GM21619 (cell line): ENCODE data around the gene UMAD1.
"Not testable (repeated sequence)": the region's sequence is repeated elsewhere in the genome, so short reads cannot be mapped to it uniquely, and the experiment has no call there.

Source experiments
- ATAC-seq: cut with Tn5 transposase; IDR thresholded peaks from one replicate; pipeline ENCODE4 v1.9.1; 2021; ENCODE audit not compliant: unreplicated experiment

Gene UMAD1

DNA sequence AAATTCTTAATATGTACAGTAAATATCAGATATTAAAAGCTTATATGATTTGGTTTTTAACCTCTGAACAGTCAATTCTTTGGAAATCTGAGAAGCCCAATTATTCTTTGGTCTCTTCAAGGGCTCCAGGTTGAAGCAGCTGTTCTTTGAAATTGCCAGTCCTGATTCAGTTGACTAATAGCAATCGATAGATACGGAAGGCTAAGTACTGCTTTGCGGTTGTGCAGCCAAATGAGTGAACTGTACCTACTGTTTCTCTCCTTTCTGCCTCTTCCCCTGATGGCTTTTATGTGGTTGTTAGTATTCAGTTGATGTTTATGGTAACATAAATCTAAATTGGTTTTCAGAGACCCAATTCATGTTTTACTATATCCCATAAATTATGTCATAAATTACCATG is 181.0 kb downstream of the UMAD1 start:
- no peak for ATAC-seq

DNA sequence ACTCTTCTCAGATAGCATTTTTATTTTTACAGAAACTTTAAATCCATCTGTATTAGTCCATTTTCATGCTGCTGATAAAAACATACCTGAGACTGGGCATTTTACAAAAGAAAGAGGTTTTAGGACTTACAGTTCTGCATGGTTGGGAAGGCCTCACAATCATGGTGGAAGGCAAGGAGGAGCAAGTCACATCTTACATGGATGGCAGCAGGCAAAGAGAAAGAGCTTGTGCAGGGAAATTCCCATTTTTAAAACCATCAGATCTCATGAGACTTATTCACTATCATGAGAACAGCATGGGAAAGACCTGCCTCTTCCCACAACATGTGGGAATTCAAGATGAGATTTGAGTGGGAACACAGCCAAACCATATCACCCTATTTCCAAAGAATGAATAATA is 184.7 kb downstream of the UMAD1 start:
- not testable (repeated sequence) for ATAC-seq

DNA sequence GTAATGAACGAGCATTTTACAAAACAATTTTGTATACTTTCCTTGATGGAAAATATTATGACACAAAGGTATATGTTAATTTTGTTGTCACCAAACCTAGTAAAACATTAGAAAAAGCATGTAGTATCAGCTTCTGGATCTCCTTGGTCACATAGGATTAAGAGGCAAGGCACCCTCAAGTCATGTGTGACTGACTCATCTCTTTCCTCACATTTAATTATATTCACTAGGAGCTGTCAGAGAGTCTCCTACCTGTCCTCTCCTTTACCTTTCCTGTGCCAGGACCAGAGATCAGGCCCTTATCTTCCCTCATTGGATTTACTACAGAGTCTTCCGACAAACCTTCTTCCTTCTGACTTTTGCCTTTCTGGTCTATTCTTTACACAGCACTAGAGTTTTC is 189.1 kb downstream of the UMAD1 start:
- no peak for ATAC-seq

DNA sequence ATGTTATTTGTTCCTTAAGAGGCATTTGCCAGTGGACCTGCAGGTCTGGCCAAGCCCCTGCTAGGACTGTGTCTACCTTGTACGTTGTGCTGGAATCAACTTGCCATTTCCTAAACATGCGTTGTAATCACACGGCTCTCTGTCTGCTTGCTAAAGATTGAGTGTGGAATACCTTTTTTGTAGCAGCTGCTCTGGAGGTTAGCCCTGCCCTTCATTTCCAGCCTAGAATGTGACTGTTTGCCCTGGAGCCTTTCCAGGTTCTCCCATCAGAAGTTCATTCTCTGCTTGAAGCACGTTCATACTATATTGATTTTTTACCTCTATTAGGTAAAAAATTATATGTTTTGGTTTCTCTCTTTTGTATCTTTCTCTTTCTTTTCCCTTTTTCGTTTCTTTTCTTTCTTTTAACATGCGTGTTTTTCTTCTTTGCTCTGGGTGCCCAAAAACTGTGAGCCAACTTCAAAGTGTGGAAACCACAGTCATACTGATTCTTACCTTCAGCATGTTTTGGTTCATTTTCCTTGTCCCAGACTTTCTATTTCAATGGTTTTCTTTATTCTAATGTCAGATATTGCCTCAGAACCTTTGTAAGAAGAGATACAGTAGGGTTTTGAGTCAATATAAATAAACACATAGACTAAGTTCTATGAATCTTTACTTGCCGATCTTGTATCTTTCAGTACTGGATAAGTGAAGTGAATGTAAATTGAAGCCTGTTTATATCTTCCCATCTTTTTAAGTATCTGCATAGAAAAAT is 189.7 kb downstream of the UMAD1 start:
- no peak for ATAC-seq

DNA sequence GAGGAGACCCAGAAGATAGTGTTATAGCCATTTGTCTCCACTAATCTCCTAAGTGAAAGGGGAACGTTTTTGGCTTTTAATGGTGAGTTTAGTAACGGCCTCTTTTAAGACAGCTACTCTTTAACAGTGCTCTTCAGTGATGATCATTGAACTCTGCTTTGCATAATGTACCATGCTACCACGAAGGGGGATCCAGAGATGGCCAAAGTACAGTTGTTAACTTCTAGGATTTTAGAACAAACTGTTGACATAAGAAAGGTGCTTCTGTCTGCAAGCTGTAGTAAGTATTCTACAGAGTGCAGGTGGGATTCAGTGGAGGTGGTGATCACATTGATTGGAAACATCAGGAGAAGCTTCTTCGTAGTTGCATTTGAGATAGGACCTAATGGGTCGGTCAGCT is 192.0 kb downstream of the UMAD1 start:
- no peak for ATAC-seq

DNA sequence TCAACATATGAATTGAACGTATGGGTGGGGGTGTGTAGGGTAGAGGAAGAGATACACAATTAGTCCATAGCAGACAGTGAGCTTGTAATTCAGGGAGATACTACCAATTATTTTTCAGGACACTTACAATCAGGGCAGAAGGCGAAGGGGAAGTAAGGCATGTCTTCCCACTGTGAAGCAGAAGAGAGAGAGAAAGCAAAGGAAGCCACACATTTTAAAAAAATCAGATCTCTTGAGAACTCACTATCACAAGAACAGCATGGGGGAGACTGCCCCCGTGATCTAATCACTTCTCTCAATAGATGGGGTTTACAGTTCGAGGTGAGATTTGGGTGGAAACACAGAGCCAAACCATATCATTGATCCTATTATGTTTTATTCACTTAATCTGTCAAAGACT is 194.2 kb downstream of the UMAD1 start:
- no peak for ATAC-seq

DNA sequence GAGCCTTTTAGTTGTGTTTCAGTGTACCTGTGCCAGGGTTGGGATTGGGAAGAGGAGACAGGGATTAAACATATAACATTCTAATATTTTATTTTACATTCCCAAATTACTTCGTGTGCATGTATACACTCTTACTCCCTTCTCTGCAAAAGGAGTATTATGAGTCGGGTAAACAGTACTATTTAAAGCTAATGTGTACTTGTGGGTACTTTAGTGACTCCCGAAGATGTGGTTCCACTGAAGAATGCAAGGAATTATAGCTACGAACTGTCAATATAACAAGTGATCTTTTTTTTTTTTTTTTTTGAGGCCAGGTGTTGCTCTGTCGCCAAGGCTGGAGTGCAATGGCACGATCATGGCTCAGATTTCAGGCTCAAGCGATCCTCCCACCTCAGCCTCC is 200.5 kb downstream of the UMAD1 start:
- no peak for ATAC-seq

DNA sequence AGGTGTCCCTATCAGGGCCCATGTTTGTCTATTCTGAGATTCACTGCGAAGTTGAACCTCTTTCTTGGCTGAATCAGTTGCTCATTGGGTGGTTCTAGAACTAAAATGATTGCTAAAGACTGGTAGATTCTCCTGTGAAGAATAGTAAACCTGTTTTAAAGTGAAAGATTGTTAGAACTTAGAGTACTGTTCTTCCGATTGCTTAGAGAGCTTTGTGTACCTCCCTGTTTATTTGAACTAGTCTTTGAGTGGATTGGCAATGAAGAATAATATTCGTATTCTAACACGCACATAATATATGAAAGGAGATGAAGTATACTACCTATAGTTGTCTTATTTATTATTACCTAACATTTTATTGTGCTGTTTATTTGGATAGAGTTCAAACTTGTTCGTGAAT is 202.7 kb downstream of the UMAD1 start:
- ATAC-seq = no peak

DNA sequence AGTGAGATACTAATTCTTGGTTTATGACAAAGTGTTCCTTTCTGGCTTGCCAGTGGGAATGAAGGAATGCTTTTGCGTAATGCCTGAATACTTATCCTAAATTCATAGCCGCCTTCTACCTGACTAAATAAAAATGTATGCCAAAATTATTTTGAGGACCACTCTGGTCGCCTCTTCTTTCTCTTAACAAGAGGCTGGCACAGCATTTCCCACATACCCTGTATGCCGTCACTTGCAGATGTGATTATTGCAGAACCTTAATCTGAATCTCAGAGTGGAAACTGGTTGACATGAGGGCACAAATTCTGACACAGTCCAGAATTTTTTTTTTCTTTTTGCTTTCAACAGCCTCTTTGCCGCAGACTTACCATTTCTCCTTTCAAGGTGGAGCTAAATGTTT is 203.4 kb downstream of the UMAD1 start:
- ATAC-seq = no peak

DNA sequence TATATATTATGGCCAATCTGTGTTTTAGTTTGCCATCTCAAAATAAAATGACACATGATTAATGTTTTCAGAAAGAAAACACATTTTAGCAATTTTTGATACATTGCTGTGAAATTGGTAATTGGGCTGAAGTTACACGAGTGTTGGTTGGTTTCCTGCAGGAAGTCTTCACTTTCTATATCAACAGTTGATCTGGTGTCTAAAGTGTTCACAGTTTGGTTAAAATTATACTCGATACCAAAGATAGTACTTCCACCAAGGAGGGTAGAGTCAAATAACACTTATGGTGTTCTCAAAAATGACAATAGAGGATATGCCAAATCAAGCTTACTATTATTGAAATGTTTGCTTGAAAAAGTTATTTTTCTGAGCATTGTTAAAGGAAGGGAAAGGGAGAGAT is 207.7 kb downstream of the UMAD1 start:
- ATAC-seq = peak; percentile 90

DNA sequence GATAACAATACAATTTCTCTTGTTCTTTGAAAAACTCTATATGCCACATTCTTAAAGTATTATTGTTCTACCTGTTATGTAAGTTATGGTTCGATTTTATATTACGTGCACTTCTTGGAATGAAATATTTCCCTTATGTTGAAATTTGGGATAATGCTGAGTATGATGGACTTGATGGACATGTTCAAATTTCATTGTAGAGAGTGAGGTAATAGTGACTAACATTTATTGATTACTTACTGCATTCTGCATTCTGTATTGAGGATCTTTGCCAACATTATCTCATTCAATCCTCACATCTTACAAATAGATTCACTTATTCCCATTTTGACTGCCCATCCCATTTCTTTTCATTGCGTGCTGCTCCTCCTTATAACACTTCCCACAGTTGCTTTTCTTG is 208.3 kb downstream of the UMAD1 start:
- no peak for ATAC-seq

DNA sequence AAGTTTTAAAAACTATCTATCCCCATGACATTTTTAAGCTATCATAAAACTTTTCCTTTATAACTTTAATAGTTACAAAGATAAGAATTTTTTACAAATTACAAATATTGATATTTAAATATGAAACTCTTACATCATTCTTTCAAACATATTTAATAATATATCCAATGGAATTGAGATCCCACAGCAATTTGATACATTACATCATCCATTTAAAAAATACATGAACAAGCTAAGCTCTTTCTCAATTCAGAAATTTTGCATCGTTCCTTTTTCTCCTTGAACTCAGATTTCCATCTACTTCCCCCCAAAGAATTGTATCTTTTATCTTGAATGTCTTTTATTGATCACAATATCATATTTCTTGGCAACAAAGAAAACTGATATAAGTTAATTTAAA is 209.6 kb downstream of the UMAD1 start:
- no peak for ATAC-seq

DNA sequence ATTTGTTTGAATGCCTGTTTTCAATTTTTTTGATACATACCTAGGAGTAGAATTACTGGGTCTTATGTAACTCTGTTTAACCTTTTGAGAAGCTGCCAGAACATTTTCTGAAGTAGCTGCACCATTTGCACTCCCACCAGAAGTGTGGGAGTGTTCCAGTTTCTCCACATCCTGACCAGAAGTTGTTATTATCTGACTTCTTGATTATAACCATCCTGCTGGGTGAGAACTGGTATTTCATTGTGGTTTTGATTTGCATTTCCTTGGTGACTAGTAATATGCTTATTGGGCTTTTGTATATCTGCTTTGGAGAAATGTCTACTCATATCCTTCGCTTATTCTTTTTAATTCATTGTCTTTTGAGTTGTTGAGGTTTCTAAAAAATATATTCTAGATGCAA is 210.8 kb downstream of the UMAD1 start:
- ATAC-seq = no peak

DNA sequence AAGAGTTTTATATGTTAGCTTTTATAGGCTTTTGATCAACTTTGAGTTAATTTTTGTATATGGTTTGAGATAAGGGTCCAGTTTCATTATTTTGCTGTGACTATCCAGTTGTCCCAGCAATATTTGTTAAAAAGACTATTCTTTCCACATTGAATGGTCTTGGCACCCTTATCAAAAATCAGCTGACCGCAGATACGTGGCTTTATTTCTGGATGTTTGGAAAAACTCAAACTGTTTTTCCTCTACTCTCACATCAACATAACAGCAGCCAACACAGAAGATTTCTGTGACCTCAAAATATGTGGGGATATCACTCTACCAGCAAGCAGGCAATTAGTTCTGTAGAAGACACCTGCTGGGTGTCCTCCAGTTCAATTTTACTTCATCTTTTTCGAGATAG is 211.4 kb downstream of the UMAD1 start:
- ATAC-seq = no peak

DNA sequence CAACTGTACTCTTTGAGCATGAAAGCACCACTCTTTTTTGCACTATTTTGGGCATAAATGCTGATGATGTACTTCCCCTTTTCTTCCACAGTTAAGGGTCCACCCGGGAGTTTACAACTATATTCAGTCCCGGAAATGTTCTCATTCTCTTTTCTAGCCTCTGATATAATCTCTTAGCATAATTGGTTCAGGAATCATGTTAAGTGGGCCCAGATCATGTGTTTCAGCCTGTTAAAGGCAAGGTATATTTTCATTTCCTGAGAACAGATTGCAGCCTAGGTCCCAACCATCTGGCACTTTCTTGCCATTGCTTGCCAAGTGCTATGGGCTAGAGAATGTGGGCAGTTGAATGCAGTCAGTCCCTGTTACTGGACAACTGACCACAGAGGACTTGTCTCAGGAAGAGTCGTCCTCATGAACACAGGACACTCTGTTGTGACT is 216.6 kb downstream of the UMAD1 start:
- no peak for ATAC-seq

DNA sequence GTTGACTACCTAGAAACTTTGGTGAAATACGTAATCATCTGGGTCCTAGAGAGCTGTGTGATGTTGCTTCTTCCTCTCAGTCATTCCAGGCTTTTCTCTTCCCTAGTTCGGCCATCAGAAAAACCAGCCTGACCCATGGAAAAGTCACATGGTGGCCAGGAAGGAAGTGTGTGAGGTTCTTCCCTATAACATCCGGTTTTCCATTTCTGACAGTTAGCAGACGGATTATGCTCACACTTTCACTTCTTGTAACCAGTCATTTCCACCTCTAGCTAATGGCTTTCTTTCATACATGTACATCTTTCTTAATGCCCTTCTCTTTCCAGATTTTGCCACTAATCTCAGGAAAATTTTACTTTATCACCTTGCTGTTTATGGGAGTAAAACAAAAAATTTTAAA is 218.0 kb downstream of the UMAD1 start:
- no peak for ATAC-seq

DNA sequence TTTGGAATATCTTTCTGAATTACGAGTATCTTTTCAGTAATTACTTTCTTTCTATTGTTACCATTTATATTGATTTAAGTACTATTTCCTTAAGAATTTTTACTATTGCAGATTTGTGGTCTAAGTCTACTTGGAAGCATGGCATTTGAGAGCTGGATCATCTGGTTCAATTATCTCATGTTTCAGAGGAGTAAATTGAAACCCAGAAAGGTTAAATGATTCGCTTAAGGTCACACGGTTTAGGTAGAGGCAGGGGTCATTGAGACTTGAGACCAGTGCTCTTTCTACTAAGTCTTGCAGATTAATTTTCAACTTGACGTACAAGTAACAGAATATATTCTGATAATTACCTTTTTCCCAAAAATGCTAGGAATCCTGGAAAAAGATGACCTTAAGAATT is 218.9 kb downstream of the UMAD1 start:
- ATAC-seq = no peak

DNA sequence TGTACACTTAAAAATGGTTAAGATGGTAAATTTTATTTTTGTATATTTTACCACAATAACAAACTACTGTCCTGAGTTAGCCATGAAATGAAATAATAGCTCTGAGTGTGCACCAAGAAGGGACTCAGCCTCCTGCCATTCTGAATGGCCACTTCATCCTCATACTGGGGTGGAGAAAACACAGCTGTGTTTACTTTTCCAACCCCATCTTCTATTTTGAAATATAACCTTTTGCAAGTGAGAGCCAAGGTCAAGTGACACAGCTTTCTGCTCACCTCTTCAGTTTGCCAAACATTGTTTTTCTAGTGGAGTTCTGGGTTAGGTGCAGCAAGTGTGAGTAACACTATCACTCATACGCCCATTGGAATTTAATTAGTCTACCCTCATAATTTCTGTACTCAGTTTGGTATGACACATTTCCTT is 220.7 kb downstream of the UMAD1 start:
- ATAC-seq = no peak

DNA sequence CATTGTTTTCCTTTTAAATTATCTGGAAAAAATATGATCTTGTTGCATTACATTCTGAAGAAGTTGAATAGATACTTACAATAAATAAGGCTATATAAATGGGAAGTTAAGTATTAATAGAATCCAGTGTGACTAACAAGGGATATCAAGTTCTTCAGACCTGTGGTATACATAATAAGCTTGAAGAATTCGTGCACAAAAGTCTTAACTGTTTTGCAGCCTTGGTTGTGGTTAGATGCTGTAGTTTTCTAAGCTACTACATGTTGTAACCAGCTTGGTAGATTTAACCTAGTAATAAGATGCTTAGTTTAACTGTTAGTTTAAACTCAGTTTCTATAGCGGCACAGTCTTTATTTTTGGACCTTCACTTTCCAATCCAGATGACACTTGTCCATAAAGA is 221.8 kb downstream of the UMAD1 start:
- ATAC-seq = no peak

DNA sequence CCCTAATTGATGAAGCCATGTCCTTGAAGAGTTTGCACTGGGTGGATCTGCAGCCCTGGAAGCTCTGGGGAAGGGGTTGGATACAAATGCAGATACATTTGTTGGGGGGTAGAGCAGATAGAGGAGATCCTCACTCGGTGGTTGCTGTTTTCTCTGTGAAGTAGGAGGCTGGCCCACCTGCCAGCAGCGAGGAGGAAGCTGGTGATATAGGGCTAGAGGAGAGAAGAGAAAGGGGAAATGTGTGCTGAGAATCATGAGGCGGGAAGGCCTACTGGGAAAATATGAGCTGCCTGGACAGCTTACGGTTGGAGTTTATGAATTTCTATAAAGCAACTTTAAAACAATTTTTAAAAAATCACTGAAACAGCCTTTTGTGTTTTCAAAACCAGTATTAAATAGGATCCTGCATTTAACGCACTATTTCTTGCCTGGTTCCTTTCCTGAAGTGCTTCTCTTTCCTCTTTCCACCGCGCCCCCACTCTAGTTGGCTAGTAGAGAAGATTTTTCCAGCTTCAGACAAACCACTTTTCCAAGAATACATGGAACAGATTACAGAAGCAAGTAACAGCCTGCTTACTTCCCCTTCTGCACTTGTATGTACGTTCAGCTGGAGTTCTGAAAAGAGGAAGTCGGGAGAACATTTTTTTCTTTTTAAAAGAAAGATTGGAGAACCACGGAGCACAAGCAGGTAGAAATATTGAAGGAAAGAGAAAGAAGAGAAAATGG is 227.5 kb downstream of the UMAD1 start:
- ATAC-seq = no peak

DNA sequence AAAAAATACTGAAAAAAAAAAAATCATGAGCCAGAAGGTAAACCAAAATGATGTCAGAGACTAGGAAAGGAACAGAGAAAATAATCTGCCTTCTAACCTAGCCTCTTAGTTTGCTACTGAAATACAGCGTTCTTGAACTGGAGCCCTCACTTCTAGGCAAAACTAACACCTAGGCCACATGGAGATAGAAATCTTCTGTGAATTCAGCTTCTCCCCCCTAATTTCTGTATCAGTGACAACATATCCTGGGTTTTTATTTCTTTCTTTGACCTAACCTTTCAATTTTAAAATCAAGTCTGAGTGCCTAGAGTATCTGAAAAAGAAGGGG is 228.0 kb downstream of the UMAD1 start:
- ATAC-seq = no peak

DNA sequence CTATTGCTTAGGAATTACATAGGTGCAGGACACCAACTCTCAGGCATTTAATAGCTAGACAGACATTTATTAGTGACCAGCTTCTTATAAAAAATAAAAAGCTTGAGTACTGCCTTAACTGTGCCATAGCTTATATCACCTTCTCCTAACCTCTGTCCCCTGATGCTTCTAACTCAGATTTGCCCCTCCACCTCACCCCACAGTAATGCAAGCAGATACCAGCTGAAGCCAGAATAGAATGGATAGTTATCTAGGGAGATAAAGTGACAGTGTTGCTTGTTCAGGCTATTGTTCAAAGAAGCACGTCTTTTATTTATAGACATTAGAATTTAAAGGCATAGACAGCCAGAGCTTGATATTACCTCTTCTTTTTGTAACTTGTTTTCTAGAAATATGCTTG is 228.5 kb downstream of the UMAD1 start:
- no peak for ATAC-seq

DNA sequence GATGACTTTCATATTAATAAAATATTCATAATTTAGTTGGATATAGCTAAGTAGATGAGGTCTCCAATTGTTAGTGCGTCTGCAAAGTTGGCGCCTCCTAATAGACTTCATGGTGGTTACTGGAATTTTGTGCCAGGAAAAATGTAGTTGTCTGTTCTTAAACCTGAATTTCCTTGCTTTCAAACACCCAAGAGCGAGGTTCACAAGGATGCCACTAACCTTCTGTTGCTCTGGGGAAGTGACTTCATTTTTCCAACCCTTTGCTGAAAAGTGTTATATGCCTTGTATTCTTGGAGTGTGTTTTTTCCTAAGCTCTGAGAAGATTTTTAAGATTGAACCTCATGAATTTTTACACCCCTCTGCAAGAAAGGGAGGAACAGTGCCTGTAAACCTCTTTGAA is 229.1 kb downstream of the UMAD1 start:
- no peak for ATAC-seq
